ENCODE data around the gene BDNF. TPM values are rescaled to one million over a fixed set of nuclear protein-coding genes. Genes with fewer than 3 reads are reported as not detected.

The BDNF gene
- 0.39 and 3.8 TPM in 2 replicates for total RNA-seq

GRCh38 chr11:27700351-27701301, at the start of gene BDNF:
TSS of gene BDNF (minus strand) at chr11:27700455. CDS start at chr11:27658564, 41,891 bp downstream.

Other genes starting within 250 kb of the BDNF start
- 16.5 and 57.4 TPM in 2 replicates for gene LGR4, start 227.7 kb downstream of the BDNF start, total RNA-seq
- 24.3 and 40.9 TPM in 2 replicates for gene LIN7C, start 193.7 kb downstream of the BDNF start, total RNA-seq

Measured in placental epithelial cell (primary cell).